Mucosa of gallbladder (tissue), 1 donor: ENCODE data around the gene ERCC8. TPM values are rescaled to one million over a fixed set of nuclear protein-coding genes. Genes with fewer than 3 reads are reported as not detected.
"Not testable (repeated sequence)": the region's sequence is repeated elsewhere in the genome, so short reads cannot be mapped to it uniquely, and the experiment has no call there.

ENCODE experiments used
- DNase-seq: peaks from one replicate; pipeline ENCODE4 v3.0.0-alpha.2; 2020; ENCODE audit warnings: low spot score
- total RNA-seq: library from RNA; stranded (reverse); gene quantifications from one replicate; pipeline ENCODE4 v1.2.1, GENCODE V29; 2021
- donor health status: DM: no; HTN: no; CAD: no.

The ERCC8 gene
- total RNA-seq, 1 donor from 2014 or later: 5.7 TPM

- DNase-seq: no peak
Observed at GRCh38 chr5:60916646-60917045, 28.2 kb downstream of the ERCC8 start.

- no peak for DNase-seq
Observed at GRCh38 chr5:60903356-60903755, 41.5 kb downstream of the ERCC8 start.

DNA sequence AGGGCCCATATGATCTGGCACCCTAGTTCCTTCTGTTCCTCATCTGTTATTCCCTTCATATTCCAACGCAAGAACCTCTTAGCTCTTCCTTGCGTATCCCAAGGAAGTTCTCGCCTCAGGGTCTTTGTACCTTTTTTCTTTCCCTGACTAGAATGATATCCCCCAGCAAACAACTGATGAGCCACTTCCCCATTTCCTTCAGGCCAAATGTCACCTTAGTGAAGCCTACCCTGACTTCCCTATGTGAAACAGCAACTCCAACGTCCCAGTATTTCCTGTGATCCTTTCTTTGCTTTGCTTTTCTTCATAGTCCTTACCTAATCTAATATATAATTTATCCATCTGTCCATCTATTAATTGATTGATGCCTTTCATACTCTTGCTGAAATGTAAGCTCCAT is 47.9 kb downstream of the ERCC8 start:
- no peak for DNase-seq

DNA sequence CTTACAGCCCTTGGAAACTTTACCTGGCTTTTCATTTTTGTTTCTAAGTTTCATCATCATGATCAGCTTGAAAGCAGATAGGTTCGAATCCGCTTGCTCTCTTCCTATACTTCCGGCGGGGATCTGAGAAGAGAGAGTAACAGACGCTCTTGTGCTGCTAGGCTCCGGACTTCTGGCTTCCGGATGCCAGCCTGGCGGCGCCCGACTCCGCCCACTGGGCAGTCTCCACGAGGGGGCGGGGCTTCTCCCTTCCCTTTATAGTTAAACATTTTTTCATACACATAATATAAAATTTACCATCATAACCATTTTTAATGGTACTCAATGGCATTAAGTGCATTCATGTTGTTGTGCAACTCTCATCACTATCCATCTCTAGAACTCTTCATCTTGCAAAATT is 51.3 kb downstream of the ERCC8 start:
- DNase-seq: no peak

DNA sequence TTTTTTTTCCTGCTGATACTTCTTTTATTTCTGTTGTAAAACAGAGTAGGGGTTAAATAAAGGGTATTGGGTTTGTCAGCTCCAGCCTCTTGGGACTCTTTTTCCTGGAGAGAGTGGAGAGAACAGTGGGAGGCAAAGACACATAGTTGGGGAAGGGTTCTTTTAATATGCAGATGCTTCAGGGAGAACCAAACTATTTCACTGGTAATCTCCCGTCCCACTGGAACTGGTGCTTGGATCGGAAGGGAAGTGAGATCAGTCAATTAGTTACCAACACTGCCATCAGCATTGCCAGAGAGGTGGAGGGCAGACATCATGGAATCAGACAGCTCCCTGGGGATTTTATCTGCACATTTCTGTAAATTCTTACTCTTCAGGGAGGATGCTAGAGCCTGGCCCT is 53.2 kb downstream of the ERCC8 start:
- no peak for DNase-seq

DNA sequence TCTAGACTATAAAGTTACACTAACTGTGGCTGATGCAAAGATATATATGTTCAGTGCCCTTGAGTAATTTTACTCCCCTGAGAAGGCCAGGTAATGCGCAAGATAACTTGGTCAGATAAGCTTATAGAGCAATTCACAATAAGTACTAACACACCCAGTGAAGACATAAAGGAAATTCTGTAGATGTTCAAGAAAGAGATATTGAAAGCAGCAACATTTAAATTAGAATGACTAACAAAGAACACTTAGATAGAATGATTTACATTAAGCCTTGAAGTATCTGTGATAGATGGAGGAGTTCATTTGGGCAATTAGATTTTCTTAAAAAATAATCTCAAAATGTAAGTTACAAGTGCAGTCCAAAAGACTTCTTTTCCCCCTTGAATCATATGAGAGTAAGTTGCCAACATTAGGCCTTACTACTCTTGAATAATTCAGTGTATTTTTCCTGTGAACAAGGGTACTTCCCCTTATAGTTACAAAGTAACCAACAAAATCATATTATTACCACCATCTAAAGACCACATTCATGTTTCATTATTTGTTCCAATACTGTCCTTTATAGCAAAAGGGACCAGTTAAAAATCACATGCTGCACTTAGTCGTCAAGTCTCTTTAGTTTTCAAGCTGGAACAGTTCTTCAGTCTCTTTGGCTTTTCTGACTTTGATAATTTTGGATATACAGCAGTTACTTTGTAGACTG is 56.4 kb downstream of the ERCC8 start:
- DNase-seq: no peak

- no peak for DNase-seq
Observed at GRCh38 chr5:60887746-60888145, 57.1 kb downstream of the ERCC8 start.

DNA sequence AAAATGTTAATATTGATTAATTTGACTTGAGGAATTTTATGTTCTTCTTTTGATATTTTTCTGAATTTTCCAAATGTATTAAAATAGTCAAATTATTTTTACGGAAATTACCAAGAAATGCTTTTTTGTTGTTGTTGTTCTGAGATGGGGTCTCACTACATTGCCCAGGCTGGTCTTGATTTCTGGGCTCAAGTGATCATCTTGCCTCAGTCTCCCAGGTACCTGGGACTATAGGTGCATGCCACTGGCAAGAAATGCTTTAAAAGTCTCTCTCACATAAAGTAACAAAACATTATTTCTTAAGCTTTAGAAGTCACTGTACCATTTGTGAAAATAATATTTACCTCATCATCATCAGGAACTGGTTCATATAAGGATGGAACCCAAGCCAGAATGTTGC is 57.8 kb downstream of the ERCC8 start:
- no peak for DNase-seq

GRCh38 chr5:60886158-60886557 is 58.7 kb downstream of the ERCC8 start:
- DNase-seq: no peak

DNA sequence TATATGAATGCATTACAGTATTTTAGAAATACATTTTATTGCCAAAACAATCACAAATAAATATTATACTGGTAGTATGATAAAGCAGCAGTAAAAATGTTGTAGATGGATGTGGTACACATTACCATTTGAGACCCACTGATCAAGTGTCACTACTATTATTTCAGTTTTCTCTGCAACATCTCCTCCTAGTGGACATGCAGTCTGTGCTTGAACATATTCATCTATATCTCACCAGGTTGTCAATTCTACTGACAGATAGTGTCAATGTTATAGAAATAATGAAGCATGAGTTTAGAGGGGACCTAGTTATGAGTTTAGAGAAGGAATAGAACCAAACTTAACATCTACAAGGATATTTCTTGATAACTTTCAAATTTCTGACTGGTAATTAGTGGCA is 61.6 kb downstream of the ERCC8 start:
- no peak for DNase-seq

DNA sequence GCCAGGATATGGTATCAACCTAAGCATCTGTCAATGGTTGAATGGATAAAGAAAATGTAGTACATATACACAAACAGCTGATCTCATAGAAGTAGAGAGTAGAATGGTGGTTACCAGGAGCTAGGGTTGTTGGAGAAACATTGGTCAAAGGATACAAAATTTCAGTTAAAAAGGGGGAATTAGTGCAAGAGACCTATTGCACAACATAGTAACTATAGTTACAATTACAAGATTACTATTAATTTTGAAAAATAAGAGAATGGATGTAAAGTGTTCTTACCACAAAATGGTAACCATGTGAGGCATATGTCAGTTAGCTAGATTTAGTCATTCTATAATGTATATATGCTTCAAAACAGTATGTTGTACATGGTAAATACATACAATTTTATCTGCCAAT is 72.0 kb downstream of the ERCC8 start:
- no peak for DNase-seq

DNA sequence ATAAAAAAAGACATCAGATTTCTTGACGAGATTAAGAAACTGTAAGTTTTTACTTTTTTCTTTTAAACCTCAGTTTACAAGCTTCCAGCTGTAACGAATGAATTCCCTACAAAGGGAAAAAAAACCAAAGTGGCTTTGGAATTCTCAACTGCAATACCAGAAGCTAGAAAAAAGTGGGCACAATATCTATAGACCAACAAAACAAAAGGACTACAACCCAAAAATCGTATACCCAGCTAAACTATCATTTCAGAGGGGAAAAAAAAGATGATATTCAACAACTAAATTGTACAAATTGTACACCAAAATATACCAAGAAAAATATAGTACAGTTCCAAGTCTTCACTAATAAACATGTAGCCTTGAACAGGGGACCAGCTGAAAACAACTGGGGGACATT is 74.0 kb downstream of the ERCC8 start:
- DNase-seq: no peak

- DNase-seq: not testable (repeated sequence)
Observed at GRCh38 chr5:60860572-60860971, 84.3 kb downstream of the ERCC8 start.

DNA sequence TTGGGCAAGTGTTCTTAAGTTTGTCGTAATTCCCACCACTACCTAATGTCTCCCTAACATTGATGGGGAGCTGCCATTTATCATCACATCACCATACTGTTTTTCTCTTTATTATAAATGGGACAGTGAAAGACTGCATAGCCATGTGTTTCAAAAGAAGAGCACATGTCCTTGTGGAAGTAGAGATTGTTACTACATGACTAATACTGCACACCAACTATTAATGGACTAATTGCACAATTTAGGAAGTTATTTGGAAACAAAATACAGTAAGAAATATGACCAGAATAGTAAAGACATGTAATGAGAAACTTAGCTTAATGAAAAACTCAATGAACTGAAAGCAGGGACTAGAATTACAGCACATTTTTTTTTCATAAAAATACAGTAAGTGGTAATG is 88.8 kb downstream of the ERCC8 start:
- no peak for DNase-seq

DNA sequence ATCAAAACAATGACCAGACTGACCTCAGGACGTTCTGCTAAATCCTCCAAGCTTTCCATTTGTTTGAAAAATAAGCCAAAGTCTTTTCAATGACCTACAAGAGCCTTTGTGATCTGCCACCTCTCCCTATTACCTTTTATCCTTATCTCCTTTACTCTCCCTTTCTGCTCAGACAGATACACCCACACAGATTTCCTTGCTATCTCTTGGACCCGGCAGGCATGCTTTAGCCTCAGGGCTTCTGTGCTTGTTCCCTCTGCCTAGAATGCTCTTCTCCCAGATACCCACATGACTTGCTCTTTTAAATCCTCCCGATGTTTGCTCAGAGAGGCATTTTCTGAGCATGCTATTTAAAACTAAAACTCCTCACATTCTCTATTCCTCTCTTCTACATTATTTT is 91.9 kb downstream of the ERCC8 start:
- DNase-seq: no peak

GRCh38 chr5:60852317-60852716 is 92.6 kb downstream of the ERCC8 start:
- DNase-seq: no peak

- no peak for DNase-seq
Observed at GRCh38 chr5:60851626-60852025, 93.2 kb downstream of the ERCC8 start.

GRCh38 chr5:60846298-60846697 is 98.6 kb downstream of the ERCC8 start:
- DNase-seq: no peak

DNA sequence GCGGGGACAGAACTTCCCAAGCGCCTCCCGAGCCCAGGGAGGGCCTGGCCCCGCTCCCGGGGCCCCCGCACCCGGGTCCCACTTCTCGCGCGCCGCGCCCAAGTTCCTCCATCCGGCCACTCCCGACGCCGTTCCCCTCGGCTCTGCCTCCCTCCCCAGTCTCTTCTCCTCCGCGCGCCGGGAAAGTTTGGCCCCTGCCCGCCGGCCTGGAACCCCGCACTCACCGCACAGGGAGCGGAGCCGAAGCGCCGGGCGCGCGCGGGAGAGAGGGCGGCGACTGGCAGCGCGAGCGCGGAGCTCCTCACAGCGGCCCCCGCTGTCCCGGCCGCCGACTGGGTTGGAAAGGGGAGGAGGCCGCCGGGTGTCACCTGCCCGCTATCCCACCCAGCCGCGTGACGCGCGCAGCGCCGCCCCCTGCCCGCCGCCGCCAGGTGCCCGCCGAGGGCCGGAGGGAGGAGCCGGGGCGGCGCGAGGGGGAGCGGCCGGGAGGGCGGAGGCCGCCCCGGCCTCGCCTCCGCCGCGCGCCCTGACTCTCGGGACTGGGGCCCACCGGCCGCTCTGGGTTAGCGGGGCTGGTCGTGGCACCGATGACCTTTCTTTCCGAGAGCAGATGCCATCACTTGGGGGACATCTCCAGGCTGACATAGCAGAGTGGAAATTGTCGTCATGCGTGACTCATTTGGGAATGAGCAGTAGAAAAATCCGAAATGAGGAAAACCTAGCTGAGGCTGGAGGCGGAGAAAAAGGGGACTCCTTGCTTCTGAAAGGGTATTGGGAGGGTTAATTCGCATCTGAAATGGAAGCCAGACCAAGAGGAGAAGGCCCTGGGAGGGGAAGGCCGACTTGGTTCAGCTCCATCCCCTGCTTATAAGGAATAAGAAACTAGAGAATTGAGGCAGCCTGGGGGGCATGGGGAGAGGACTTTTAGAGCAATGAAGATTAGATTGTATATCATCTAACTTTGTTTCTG is 100.6 kb downstream of the ERCC8 start, which contains the start of gene ELOVL7:
TSS of gene ELOVL7 (minus strand) at position 334 of the 970 bp plus-strand sequence. CDS start 56,872 bp downstream, outside the sequence.
- DNase-seq: peak; percentile 84

GRCh38 chr5:60843386-60843935 is 101.4 kb downstream of the ERCC8 start:
- no peak for DNase-seq

GRCh38 chr5:60842871-60843385 is 101.9 kb downstream of the ERCC8 start:
- DNase-seq: no peak

- no peak for DNase-seq
Observed at GRCh38 chr5:60841361-60841760, 103.5 kb downstream of the ERCC8 start.
